GM18951 (cell line): ENCODE results near the gene HNRNPLL.

Source experiments
- POLR2A ChIP-seq: IDR thresholded peaks from 4 replicates; pipeline ENCODE4 v1.6.1; 2011; ENCODE audit warnings: mild to moderate bottlenecking; ENCODE audit not compliant: insufficient read length, insufficient read depth; ENCODE audit errors: extremely low read depth
- in situ Hi-C: fragments of 300-500 bp; cut with MboI; formaldehyde crosslinking; loops from one replicate; pipeline ENCODE4 v1.12.0; 2022; ENCODE audit warnings: low sequenced_read_pairs, mixed read lengths, inconsistent platforms; ENCODE audit not compliant: unreplicated experiment

HNRNPLL gene

DNA sequence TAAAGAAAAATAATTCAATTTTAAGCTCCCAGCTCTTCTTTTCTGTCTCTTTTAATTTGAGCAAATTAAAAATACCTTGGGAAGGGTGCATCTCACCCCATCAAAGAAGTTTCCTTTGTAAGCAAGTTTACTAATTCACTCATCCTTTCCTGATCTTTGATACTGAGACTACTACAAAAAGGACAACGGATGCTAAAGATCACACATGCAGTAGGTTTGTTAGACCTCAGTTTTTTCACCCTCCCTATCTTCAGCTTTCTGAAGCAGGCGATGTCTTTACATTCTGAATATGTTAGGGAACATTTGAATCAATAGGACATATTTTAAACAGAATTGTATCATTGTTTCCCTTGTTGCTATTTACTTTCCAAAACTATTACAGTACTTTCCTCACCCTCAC, 6.0 kb upstream of the HNRNPLL start:
- in situ Hi-C loops: loop anchor here (10.0 kb wide), 1 partner anchor 136 kb away; no protein-coding TSS in a partner anchor
- no peak for TF ChIP-seq POLR2A

DNA sequence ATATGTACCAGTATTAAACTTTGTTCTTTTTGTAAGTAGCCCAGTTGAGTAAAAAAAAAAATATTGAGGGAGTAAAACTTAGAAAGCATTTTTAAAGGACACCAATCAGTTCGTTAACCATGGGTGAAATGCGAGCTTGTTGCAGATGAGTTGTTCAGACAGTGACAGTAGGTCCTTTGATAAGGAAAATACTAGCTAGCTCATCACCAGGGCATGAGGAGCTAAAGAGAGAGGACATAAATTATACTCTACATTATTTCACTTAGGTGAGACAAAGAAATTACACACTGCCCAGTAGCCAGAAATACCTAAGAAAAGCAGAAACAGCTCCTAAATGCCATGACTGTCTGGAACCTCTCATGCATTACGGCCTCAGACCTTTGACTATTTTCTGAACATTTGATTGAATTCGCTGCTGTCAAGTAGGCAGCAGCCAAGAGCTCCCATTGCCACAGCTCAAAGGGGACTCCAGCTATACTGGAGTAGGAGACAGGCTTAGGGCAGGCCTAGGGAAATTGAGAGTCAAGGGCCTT, 2.6 kb upstream of the HNRNPLL start:
- in situ Hi-C loops: loop anchor here (10.0 kb wide), 1 partner anchor 139 kb away; no protein-coding TSS in a partner anchor
- no peak for TF ChIP-seq POLR2A

DNA sequence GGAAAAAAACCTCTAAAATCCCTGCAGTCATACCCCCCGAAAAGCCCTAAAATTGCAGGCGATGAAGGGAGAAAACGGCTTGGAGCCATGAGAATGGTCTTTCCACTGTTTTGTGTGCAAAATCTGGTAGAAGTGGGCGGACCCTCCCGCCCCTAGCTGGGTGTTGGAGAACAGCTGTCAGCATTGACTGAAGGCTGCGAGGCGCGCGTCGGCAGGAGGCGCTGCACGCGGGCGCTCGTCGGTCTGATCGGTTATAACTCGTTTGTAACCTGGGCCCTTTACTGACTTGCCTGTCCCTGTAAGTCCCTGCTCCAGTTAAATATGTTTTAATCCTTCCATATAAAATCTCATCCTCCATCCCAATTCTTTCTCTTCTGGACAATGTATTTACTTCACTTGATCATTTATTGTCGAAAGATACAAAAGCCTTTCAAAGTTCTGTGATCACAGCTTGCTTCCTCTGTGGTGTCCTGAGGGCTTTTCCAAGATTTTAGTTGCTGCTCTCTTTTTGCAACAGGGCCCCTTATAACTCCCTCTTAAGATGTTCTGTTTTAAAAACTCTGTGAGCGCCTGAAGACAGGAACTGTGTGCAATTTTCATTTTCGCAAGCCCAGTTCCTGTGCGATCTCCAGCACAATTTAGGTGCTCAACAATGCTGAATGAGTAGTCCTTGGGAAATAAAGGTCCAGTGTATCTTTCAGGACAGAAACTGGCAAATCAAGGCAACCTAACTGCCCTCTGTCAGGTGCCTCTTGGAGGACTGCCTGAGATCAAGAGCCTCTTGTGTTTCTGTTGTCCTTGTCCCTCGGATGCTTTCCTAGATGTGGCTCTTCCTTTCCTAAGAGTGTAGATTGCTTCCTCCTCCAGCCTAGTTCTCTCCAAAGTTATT, 918 bp upstream of the HNRNPLL start:
- no peak for TF ChIP-seq POLR2A
- in situ Hi-C loops: loop anchor here (10.0 kb wide), 1 partner anchor 141 kb away; no protein-coding TSS in a partner anchor

DNA sequence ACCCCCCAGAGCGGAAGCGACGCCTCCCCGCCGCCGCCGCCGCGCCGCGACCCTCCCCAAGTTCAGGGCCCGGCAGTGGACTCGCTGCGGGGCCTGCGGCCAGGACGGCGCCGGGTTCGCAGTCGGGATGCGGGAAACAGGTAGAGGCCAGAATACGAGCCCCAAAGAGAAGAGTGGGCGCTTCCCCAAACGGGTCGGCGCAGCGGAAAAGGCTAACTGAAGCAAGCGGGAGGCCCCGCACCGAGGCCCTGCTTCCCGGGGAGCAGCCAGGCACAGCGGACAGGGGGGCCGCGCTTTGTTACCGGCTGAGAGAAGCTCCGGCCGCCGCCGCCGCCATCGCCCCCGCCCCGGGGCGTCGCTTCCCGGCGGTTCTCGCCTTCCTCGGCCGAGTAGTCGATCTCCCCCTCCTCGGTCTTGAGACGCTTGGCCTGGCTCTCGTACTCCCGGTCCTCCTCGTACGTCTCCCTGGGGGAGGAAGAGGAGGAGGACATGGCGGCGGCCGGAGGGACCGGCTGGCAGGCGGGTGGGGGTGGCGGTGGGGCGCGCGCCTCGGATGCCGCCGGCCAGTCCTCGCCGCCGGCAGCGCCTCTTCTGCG, 494 bp downstream of the HNRNPLL start:
- in situ Hi-C loops: loop anchor here (10.0 kb wide), 1 partner anchor 143 kb away; no protein-coding TSS in a partner anchor

DNA sequence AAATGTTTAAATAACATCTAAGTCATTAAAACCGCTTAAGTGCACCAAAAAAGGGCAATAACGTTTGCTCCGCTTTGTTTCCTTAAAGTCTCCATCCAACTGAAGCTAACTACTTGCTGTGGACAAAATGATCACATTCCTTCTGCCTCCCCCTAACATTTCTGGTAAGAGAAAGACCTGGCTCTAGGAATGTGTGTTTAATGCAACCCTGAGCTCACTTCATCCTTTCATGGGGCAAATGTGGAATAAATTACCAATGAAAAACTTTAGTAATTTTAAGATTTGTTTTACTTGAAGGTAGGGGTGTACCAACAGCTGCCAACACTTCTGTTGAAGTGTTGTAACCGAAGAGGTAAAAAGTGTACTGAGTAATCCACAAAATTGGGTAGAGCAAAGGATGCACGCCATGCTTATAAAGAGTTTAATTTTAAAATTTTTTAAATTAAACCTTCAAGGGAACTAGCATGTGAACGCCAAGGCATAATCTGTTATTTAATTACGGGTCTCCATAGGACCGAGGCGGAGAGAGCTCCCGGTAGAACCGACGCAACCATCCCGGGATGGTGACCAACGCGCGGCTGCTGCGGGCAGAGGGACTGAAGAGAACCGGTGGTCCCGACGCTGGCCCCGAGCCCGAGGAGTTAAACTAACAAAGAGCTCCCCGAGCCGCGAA, 1.1 kb downstream of the HNRNPLL start:
- TF ChIP-seq POLR2A: no peak
- in situ Hi-C loops: loop anchor here (10.0 kb wide), 1 partner anchor 143 kb away; no protein-coding TSS in a partner anchor

More for the DNA sequence above, 494 bp downstream of the HNRNPLL start:
- TF ChIP-seq POLR2A: no peak

DNA sequence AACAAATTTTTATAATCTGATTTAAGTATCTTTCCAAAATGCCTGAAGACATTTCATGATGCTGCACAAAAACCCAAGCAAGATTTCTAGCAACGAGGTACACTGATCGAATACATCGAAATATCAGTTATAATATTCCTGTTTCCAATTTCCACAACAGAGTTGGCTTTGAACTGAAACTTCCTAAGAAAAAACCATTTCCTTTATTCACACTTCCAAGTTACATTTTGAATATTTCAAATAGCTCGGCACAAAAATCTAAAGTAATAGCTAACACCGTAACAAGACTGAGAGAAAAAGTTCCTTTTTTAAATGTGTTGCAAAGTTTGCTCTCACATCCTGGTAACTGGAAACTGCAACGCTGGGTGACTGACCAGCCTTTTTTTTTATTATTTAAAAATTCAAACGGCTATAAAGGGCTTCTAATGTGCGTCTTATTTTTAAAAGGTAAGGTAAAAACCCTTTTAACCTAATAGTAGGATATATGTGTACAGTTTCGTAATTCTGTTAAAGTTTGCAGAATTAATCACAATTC, 1.7 kb downstream of the HNRNPLL start:
- in situ Hi-C loops: loop anchor here (10.0 kb wide), 1 partner anchor 144 kb away; no protein-coding TSS in a partner anchor
- TF ChIP-seq POLR2A: no peak

DNA sequence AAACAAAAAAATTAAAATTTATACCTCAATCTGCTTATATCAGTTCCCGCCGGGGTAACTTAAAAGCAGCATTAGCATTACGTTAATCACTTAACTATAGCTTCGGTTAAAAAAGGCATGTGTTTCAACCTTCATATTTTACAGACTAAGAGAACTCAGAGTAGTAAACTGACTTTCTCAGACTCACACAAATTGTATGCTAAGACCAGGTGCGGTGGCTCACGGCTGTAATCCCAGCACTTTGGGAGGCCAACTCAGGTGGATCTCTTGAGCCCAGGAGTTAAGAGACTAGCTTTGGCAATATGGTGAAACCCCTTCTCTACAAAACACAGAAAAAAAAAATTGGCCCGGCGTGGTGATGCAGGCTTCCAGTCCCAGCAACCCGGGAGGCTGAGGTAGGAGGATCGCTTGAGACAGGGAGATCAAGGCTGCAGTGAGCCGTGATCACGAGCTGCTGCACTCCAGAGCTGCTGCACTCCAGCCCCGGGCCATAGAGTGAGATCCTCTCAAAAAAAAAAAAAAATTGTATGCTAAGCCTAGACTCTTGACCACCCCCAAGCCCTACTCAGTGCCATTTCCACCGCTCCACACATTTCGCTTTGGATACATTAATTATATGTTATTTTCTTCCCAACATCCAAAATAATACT, 2.4 kb downstream of the HNRNPLL start:
- in situ Hi-C loops: loop anchor here (10.0 kb wide), 1 partner anchor 144 kb away; no protein-coding TSS in a partner anchor

DNA sequence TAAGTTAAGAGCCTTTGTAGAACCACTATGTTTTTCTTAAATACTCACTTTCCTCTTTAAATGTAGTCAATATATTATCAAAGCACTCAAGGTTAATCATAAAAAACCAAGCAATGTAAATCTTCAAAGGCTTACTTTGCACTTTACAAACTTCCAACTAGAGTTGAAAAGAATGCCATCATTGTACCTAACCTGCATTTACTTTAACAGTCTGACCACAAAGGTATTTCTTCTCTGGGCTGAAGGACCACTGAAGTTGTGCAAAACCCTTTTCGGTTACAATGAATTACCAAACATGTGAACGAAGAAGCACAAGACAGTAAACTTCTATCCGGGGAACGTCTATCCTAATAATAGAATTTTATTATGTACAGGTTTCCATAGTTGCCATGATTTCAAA, 3.0 kb downstream of the HNRNPLL start:
- in situ Hi-C loops: loop anchor here (10.0 kb wide), 1 partner anchor 145 kb away; no protein-coding TSS in a partner anchor
- TF ChIP-seq POLR2A: no peak

More for the DNA sequence above, 2.4 kb downstream of the HNRNPLL start:
- TF ChIP-seq POLR2A: no peak

DNA sequence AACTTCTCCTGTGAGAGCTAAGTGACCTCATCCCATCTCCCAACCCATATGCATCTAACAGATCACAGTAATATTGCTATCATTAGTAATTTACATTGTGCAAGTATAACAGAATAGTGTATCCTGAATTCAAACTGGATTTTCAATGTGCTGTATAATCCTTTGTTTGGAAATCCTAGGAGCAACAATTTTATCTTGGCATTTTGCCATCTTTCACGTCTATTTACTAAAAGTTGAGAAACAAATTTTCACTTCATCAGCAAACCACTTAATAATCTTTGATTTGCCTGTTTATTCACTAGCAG, 3.8 kb downstream of the HNRNPLL start:
- no peak for TF ChIP-seq POLR2A
- in situ Hi-C loops: no loop called here

DNA sequence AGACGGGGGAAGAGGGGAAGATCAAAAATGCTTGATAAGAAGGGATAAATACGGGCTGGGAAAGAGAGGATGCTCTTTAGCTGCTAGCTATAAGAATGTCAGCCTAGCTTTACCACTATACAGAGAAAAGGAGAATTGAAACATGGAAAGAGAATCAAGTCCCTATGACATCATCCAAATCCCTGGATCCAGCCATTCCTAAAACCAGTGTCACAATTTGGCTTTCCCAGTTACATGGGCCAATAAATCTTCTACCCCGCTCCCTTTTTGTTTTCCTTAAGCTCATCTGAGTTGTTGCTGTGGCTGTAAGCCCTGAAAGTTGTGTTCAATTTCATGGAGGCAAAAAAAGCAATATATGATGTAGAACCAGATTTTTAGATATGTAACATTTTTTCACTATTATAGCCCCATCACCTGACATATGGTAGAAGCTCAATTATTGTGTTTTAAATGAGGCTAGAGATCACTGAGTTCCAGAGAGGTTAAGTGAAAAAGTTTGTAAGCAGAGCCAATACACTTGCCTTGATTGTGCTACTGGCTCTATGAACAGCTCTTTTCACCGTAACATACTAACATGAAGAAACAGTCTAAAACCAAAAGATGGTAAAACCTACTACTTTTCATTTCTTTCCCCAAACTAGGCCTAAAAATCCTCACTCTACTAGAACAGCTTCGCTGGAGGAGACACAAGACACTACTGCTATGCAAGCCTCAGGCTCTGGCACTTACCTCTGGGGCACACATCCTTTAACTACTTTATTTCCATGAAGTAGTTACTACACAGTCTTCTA, 4.3 kb downstream of the HNRNPLL start:
- in situ Hi-C loops: no loop called here
- TF ChIP-seq POLR2A: no peak

DNA sequence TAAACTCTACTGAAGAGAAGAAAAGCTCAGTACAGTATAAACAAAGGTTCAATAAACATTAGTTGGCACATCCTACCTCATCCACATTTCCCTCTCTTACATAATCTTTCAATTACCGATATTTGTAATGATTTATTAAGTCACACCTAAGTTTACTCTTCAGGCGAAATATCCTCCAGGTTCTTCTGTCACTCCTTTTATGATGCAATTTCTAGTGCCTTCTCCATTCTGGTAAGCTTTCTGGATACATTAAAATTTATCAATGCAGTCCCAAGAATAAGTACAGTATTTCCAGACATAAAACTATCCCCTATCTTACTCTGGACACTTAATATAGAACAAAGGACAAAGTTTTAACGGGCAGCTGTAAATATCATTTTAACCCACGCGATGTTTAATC, 5.6 kb downstream of the HNRNPLL start:
- TF ChIP-seq POLR2A: no peak
- in situ Hi-C loops: no loop called here
